ENCODE measurements around the gene ARSB. TPM values are rescaled to one million over a fixed set of nuclear protein-coding genes. Genes with fewer than 3 reads are reported as not detected.
A peak's percentile ranks its signal among the peaks of the same experiment; 100 is the strongest.

ARSB gene
- total RNA-seq, 1 donor from 2014 or later = 28.0 TPM

GRCh38 chr5:78744951-78745534 is 240.1 kb downstream of the ARSB start:
- Mint-ChIP-seq H3K27ac (ENCODE audit: unreplicated experiment) (peak overlapping the region; percentile 29), H3K4me1 (peaks cover 37% of the 10 kb centered on the region)
- no peak for DNase-seq (ENCODE audit: low read depth, low spot score)

GRCh38 chr5:78741019-78741418 is 244.1 kb downstream of the ARSB start:
- no peaks in the 10 kb centered on the region for H3K36me3 Mint-ChIP-seq (ENCODE audit: low read depth)
- peaks cover 18% of the 10 kb centered on the region for H3K4me1 Mint-ChIP-seq
- H3K4me3 Mint-ChIP-seq = no peak overlapping the region
- H3K9me3 Mint-ChIP-seq = no peaks in the 10 kb centered on the region
- TF ChIP-seq CTCF (conservative IDR thresholded peaks at IDR 0.05) = no peak
- H3K27ac Mint-ChIP-seq (ENCODE audit: unreplicated experiment) = no peak overlapping the region
- H3K27me3 Mint-ChIP-seq (ENCODE audit: low read depth) = peaks cover 2% of the 10 kb centered on the region
- DNase-seq (ENCODE audit: low read depth, low spot score) = no peak

More at GRCh38 chr5:78744951-78745534, 240.1 kb downstream of the ARSB start:
- peaks cover 2% of the 10 kb centered on the region for H3K27me3 Mint-ChIP-seq (ENCODE audit: low read depth)
- no peaks in the 10 kb centered on the region for H3K36me3 Mint-ChIP-seq (ENCODE audit: low read depth)
- TF ChIP-seq CTCF (conservative IDR thresholded peaks at IDR 0.05) = no peak
- no peak overlapping the region for H3K4me3 Mint-ChIP-seq
- H3K9me3 Mint-ChIP-seq = no peaks in the 10 kb centered on the region

- Mint-ChIP-seq H3K27me3 (ENCODE audit: low read depth) (no peaks in the 10 kb centered on the region), H3K4me1 (no peaks in the 10 kb centered on the region), H3K36me3 (ENCODE audit: low read depth) (no peaks in the 10 kb centered on the region), H3K4me3 (no peak overlapping the region), H3K27ac (ENCODE audit: unreplicated experiment) (no peak overlapping the region), H3K9me3 (peaks cover 2% of the 10 kb centered on the region)
- no peak for DNase-seq (ENCODE audit: low read depth, low spot score)
- no peak for TF ChIP-seq CTCF (conservative IDR thresholded peaks at IDR 0.05)
These were observed 246.3 kb downstream of the ARSB start for GRCh38 chr5:78738693-78739300.

- no peak for DNase-seq (ENCODE audit: low read depth, low spot score)
- Mint-ChIP-seq H3K27ac (ENCODE audit: unreplicated experiment) (no peak overlapping the region), H3K9me3 (peaks cover 2% of the 10 kb centered on the region), H3K36me3 (ENCODE audit: low read depth) (no peaks in the 10 kb centered on the region), H3K27me3 (ENCODE audit: low read depth) (no peaks in the 10 kb centered on the region), H3K4me3 (no peak overlapping the region), H3K4me1 (no peaks in the 10 kb centered on the region)
- TF ChIP-seq CTCF (conservative IDR thresholded peaks at IDR 0.05) = no peak
These were observed 247.0 kb downstream of the ARSB start for GRCh38 chr5:78738104-78738503.

- Mint-ChIP-seq H3K4me1 (no peaks in the 10 kb centered on the region), H3K4me3 (no peak overlapping the region), H3K36me3 (ENCODE audit: low read depth) (no peaks in the 10 kb centered on the region), H3K27me3 (ENCODE audit: low read depth) (no peaks in the 10 kb centered on the region), H3K27ac (ENCODE audit: unreplicated experiment) (no peak overlapping the region), H3K9me3 (peaks cover 2% of the 10 kb centered on the region)
- DNase-seq (ENCODE audit: low read depth, low spot score) = no peak
- no peak for TF ChIP-seq CTCF (conservative IDR thresholded peaks at IDR 0.05)
These were observed 249.2 kb downstream of the ARSB start for GRCh38 chr5:78735834-78736463.

Data from neural crest cell (in vitro differentiated cells).